ENCODE data around the gene ZNF787. TPM values are rescaled to one million over a fixed set of nuclear protein-coding genes. Genes with fewer than 3 reads are reported as not detected.

Gene ZNF787
- total and polyA plus RNA-seq, 2 of the 13 experiments (the other 11 are each of a cell fraction or from before 2014, with no cell fraction given), result 15.1 to 42.8 TPM

DNA sequence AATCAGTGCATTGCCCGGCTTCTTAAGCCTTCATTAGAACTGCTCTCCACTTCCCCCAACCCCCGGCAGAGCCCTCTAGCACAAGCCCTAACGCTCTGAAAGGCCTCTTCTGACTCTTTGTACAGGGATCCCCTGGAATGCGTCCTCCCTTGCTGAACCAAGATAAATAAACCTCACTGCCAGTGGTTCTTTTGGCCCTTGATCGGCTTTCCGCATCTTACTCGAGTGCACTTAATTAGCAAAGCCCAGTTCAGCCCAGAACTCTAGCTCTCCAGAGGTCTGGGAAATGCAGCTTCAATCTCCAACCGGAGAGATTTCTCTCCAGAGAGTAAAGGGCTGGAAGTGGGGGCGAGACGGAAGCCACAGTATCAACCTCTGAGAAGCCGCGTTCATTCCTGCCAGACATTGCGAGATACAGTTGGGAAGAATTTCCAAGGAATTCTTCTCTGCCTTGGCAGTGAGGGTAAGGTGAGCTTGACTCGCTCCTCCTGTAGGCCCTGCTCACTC lies 11.3 kb upstream of the ZNF787 start:
- intact Hi-C loops (cut with micrococcal nuclease; ENCODE audit: unreplicated experiment) (no loop called here), in situ Hi-C loops (cut with HindIII; ENCODE audit: extremely low pct_ligation_motif_present, low pct_unique_long_range_greater_than_20kb) (no loop called here)
- Histone ChIP-seq H3K4me2 (ENCODE audit: low read depth, low read length) (peak overlapping the region; percentile 44), H3K9me3 (ENCODE audit: low read length) (no peaks in the 10 kb centered on the region), H3K27ac (ENCODE audit: extremely low read length, insufficient read depth, low read length) (peak overlapping the region; percentile 45), H3K79me2 (ENCODE audit: insufficient read depth, low read length) (no peaks in the 10 kb centered on the region), H2AFZ (ENCODE audit: low read length) (peak overlapping the region; percentile 59), H4K20me1 (ENCODE audit: insufficient read depth, low read length) (no peaks in the 10 kb centered on the region), H3K4me1 (ENCODE audit: insufficient read depth, low read length) (peaks cover 38% of the 10 kb centered on the region), H3K4me3 (replicated peaks in 1 of 3; ENCODE audit: insufficient read depth in 1 of 3, low read depth in 2 of 3, low read length in 3 of 3) (no peak overlapping the region; a peak in 1 of 6 replicates), H3K27me3 (ENCODE audit: control insufficient read depth in 1 of 2, insufficient read depth in 2 of 2, low read length in 2 of 2) (no peaks in the 10 kb centered on the region), H3K9ac (ENCODE audit: insufficient read depth, low read depth, low read length) (0 out of 2 replicates have a peak overlapping the region, but pooled peaks have one; percentile 7), H3K36me3 (replicated peaks in 1 of 2; ENCODE audit: control insufficient read depth in 1 of 2, insufficient read depth in 2 of 2, low read length in 2 of 2) (no peaks in the 10 kb centered on the region)
- FAIRE-seq (peak; percentile 70), DNase-seq (ENCODE audit: low spot score) (peak; percentile 50), ATAC-seq (peak; percentile 77)
- 30% methylated on average over 14 of the region's 14 CpGs for WGBS (ENCODE audit: low lambda C conversion rate)
- CTCF ChIA-PET (ENCODE audit: low intra/inter-chr PET ratio, low total read pairs), result no interaction called here
- TF ChIP-seq CEBPB (IDR thresholded peaks at IDR 0.05; ENCODE audit: borderline replicate concordance, low read depth, low read length), result no peak
- TF ChIP-seq DR1 (CRISPR knock-in tag; IDR thresholded peaks at IDR 0.05), result 0 out of 2 replicates have a peak, but pooled peaks have one; percentile 17
- no peak for TF ChIP-seq ZNF672 (CRISPR knock-in tag; IDR thresholded peaks at IDR 0.05)
- TF ChIP-seq HNF4A (CRISPR knock-in tag; IDR thresholded peaks at IDR 0.05), result peak; percentile 25; the same call in 1 of the 2 replicates
- TF ChIP-seq, protein P1, sequence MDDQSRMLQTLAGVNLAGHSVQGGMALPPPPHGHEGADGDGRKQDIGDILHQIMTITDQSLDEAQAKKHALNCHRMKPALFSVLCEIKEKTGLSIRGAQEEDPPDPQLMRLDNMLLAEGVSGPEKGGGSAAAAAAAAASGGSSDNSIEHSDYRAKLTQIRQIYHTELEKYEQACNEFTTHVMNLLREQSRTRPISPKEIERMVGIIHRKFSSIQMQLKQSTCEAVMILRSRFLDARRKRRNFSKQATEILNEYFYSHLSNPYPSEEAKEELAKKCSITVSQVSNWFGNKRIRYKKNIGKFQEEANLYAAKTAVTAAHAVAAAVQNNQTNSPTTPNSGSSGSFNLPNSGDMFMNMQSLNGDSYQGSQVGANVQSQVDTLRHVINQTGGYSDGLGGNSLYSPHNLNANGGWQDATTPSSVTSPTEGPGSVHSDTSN (CRISPR knock-in tag; IDR thresholded peaks at IDR 0.05; ENCODE audit: borderline replicate concordance), result no peak
- TF ChIP-seq RFXAP (CRISPR knock-in tag; IDR thresholded peaks at IDR 0.05; ENCODE audit: borderline replicate concordance), result no peak
- no peak for TF ChIP-seq SATB2 (CRISPR knock-in tag; IDR thresholded peaks at IDR 0.05)
- peak; percentile 21; the same call in 1 of the 2 replicates for TF ChIP-seq ZFX (CRISPR knock-in tag; IDR thresholded peaks at IDR 0.05; ENCODE audit: low read depth)
- TF ChIP-seq YEATS4 (CRISPR knock-in tag; IDR thresholded peaks at IDR 0.05; ENCODE audit: borderline replicate concordance), result no peak
- TF ChIP-seq, protein P2, sequence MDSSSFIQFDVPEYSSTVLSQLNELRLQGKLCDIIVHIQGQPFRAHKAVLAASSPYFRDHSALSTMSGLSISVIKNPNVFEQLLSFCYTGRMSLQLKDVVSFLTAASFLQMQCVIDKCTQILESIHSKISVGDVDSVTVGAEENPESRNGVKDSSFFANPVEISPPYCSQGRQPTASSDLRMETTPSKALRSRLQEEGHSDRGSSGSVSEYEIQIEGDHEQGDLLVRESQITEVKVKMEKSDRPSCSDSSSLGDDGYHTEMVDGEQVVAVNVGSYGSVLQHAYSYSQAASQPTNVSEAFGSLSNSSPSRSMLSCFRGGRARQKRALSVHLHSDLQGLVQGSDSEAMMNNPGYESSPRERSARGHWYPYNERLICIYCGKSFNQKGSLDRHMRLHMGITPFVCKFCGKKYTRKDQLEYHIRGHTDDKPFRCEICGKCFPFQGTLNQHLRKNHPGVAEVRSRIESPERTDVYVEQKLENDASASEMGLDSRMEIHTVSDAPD (CRISPR knock-in tag; IDR thresholded peaks at IDR 0.05), result no peak
- TF ChIP-seq ZNF263 (CRISPR knock-in tag; IDR thresholded peaks at IDR 0.05), result peak; percentile 74
- TF ChIP-seq ZFY (CRISPR knock-in tag; IDR thresholded peaks at IDR 0.05), result peak; percentile 32; the same call in 1 of the 2 replicates
- TF ChIP-seq, protein P3, sequence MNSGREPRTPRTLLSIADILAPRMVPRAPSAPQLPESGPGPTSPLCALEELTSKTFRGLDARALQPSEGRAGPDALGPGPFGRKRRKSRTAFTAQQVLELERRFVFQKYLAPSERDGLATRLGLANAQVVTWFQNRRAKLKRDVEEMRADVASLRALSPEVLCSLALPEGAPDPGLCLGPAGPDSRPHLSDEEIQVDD (CRISPR knock-in tag; IDR thresholded peaks at IDR 0.05; ENCODE audit: borderline replicate concordance), result no peak
- TF ChIP-seq EZH2 (conservative IDR thresholded peaks at IDR 0.05; ENCODE audit: low read depth, low read length), result no peak
- peak; percentile 85 for TF ChIP-seq TEAD3 (CRISPR knock-in tag; optimal IDR thresholded peaks at IDR 0.05; ENCODE audit: borderline replicate concordance)
- POLR2A ChIA-PET, result interaction anchor here (1.5 to 2.1 kb wide), 4 partner anchors 8 to 12 kb away, joined by 4 to 11 read pairs (median 7); partner anchors contain the start of genes ZNF444 and ZNF787
- BruUV-seq (replicated peaks), result no TSS peak

All from HepG2 (cell line).